Osteoblast (primary cell): Measurements from ENCODE around the gene MRPL46. TPM values are rescaled to one million over a fixed set of nuclear protein-coding genes. Genes with fewer than 3 reads are reported as not detected.
A peak's percentile ranks its signal among the peaks of the same experiment; 100 is the strongest.

ENCODE experiments used
- DNase-seq: peaks from one replicate; pipeline ENCODE4 v3.0.0; 2011; ENCODE audit warnings: low spot score, mixed read lengths; ENCODE audit not compliant: insufficient read length; ENCODE audit errors: missing footprints
- H2AFZ ChIP-seq: 2 replicates; pipeline ENCODE4 v1.6.0; 2011; ENCODE audit warnings: mild to moderate bottlenecking, low read length
- H3K27ac ChIP-seq: 2 replicates; pipeline ENCODE4 v1.5.1; 2011; ENCODE audit warnings: mild to moderate bottlenecking, low read depth, low read length, moderate library complexity
- H3K27me3 ChIP-seq: 2 replicates; pipeline ENCODE4 v1.6.0; 2012; ENCODE audit warnings: mild to moderate bottlenecking, control low read depth, inconsistent platforms, low read length, moderate library complexity; ENCODE audit not compliant: insufficient read depth
- H3K36me3 ChIP-seq: 2 replicates; pipeline ENCODE4 v1.5.1; 2011; ENCODE audit warnings: mild to moderate bottlenecking, low read length, control low read depth, moderate library complexity; ENCODE audit not compliant: insufficient read depth
- H3K4me1 ChIP-seq: 2 replicates; pipeline ENCODE4 v1.5.1; 2011; ENCODE audit warnings: mild to moderate bottlenecking, low read length, control low read depth, moderate library complexity; ENCODE audit not compliant: insufficient read depth
- H3K4me2 ChIP-seq: 2 replicates; pipeline ENCODE4 v1.6.0; 2011; ENCODE audit warnings: mild to moderate bottlenecking, low read length; ENCODE audit not compliant: insufficient read depth
- H3K4me3 ChIP-seq: fragments of 200-600 bp; sonication (generic); 3 replicates; pipeline ENCODE4 v1.5.1; 2012; ENCODE audit warnings: mild to moderate bottlenecking, low read length, inconsistent platforms; ENCODE audit not compliant: insufficient read depth
- H3K79me2 ChIP-seq: 2 replicates; pipeline ENCODE4 v1.6.0; 2012; ENCODE audit warnings: mild to moderate bottlenecking, low read length, control low read depth, inconsistent platforms; ENCODE audit not compliant: insufficient read depth
- H3K9me3 ChIP-seq: 2 replicates; pipeline ENCODE4 v1.5.1; 2011; ENCODE audit warnings: low read depth, low read length, control low read depth
- H4K20me1 ChIP-seq: 2 replicates; pipeline ENCODE4 v1.6.0; 2012; ENCODE audit warnings: mild to moderate bottlenecking, low read length, control low read depth; ENCODE audit not compliant: insufficient read depth
- CTCF ChIP-seq: IDR thresholded peaks from 2 replicates; pipeline ENCODE4 v1.5.1; 2011; ENCODE audit warnings: mild to moderate bottlenecking, low read depth, low read length, moderate library complexity; ENCODE audit errors: extremely low read depth
- total RNA-seq: library from RNA; depleted of rRNA; stranded (reverse); fragments of >200 nt; gene quantifications from 2 replicates; pipeline ENCODE4 v1.2.3, GENCODE V29; 2012

The MRPL46 gene
- total RNA-seq, 1 donor = 11.2 TPM

GRCh38 chr15:88447741-88448140 is 19.4 kb downstream of the MRPL46 start:
- Histone ChIP-seq H3K36me3 (no peaks in the 10 kb centered on the region), H3K27me3 (no peaks in the 10 kb centered on the region), H3K4me3 (no peak overlapping the region), H3K27ac (no peak overlapping the region), H3K4me2 (no peak overlapping the region), H2AFZ (no peak overlapping the region), H3K4me1 (no peaks in the 10 kb centered on the region), H3K79me2 (no peaks in the 10 kb centered on the region), H3K9me3 (peaks cover 3% of the 10 kb centered on the region), H4K20me1 (no peaks in the 10 kb centered on the region)
- TF ChIP-seq CTCF = no peak
- no peak for DNase-seq

- H3K4me1 ChIP-seq = no peaks in the 10 kb centered on the region
- no peaks in the 10 kb centered on the region for H3K27me3 ChIP-seq
- peak; percentile 81 for DNase-seq
- H3K79me2 ChIP-seq = no peaks in the 10 kb centered on the region
- no peak overlapping the region for H3K4me3 ChIP-seq
- H3K4me2 ChIP-seq = no peak overlapping the region
- H4K20me1 ChIP-seq = no peaks in the 10 kb centered on the region
- no peak overlapping the region for H3K27ac ChIP-seq
- TF ChIP-seq CTCF = peak; percentile 52
- H3K36me3 ChIP-seq = no peaks in the 10 kb centered on the region
- no peak overlapping the region for H2AFZ ChIP-seq
- peaks cover 3% of the 10 kb centered on the region for H3K9me3 ChIP-seq
Measured at GRCh38 chr15:88447206-88447605, 20.0 kb downstream of the MRPL46 start.

GRCh38 chr15:88441076-88441730 is 26.0 kb downstream of the MRPL46 start:
- H2AFZ ChIP-seq = no peak overlapping the region
- no peak for DNase-seq
- peaks cover 3% of the 10 kb centered on the region for H3K9me3 ChIP-seq
- no peaks in the 10 kb centered on the region for H3K79me2 ChIP-seq
- H3K27ac ChIP-seq = no peak overlapping the region
- no peak for TF ChIP-seq CTCF
- H4K20me1 ChIP-seq = no peaks in the 10 kb centered on the region
- no peak overlapping the region for H3K4me3 ChIP-seq
- no peaks in the 10 kb centered on the region for H3K4me1 ChIP-seq
- H3K36me3 ChIP-seq = no peaks in the 10 kb centered on the region
- no peaks in the 10 kb centered on the region for H3K27me3 ChIP-seq
- no peak overlapping the region for H3K4me2 ChIP-seq

- Histone ChIP-seq H3K27me3 (no peaks in the 10 kb centered on the region), H3K4me3 (no peak overlapping the region), H3K27ac (no peak overlapping the region), H3K4me1 (no peaks in the 10 kb centered on the region), H3K79me2 (no peaks in the 10 kb centered on the region), H2AFZ (peak overlapping the region; percentile 18), H3K4me2 (no peak overlapping the region), H3K9me3 (peaks cover 3% of the 10 kb centered on the region), H3K36me3 (no peaks in the 10 kb centered on the region), H4K20me1 (no peaks in the 10 kb centered on the region)
- TF ChIP-seq CTCF = no peak
- DNase-seq = peak; percentile 84
Measured at GRCh38 chr15:88440021-88440420, 27.2 kb downstream of the MRPL46 start.
